ENCODE measurements around the gene OSBPL5. TPM values are rescaled to one million over a fixed set of nuclear protein-coding genes. Genes with fewer than 3 reads are reported as not detected.

The OSBPL5 gene
- polyA plus RNA-seq, 3 donors, result 3.1 to 30.3 (median 6.8) TPM

DNA sequence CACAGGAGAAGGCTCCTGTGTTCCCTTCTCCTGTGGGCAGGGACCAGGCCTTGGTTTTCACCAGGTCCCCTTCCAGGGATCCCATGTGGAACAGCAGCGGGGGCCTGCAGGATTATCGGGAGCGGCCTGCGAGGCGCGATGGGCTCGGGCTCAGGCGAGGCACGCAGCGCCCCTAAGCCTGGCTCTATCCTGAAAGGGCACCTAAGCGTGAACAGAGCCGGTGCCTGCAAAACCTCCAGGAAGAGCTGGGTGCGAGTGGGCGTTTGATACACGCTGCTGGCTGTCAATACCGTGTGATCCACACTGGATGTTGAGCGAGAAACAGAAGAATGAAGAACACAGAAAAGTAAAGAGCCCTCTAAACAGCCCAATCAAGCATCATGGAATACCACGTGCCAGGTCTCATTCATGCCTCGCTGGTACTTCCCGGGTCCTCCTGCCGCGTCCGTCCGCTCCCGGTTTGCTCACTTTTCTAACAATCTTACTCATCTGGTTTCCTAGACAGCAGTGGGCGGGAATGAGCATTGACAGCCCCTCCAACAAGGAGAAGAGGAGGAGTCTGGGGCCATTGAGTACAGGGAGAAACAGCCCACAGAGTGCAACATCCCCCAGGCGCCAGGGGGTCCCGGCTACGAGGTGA lies 12.5 kb downstream of the OSBPL5 start:
- Histone ChIP-seq H3K27ac (ENCODE audit: low read depth in 1 of 2, low read length in 2 of 2) (peak overlapping the region in 1 of 2 donors; percentile 65), H3K9ac (ENCODE audit: insufficient read depth, low read length, poor library complexity, severe bottlenecking) (no peak overlapping the region), H3K79me2 (ENCODE audit: insufficient read depth, low read length) (peaks cover 100% of the 10 kb centered on the region), H3K4me3 (replicated peaks in 1 of 3; ENCODE audit: low read depth in 2 of 3, low read length in 3 of 3) (no peak overlapping the region), H3K36me3 (replicated peaks in 1 of 2; ENCODE audit: control insufficient read depth in 1 of 2, insufficient read depth in 2 of 2, low read length in 2 of 2) (peaks cover under 1 to 41% of the 10 kb centered on the region in 2 donors), H3K4me2 (replicated peaks; ENCODE audit: extremely low read depth, low read length, poor library complexity, severe bottlenecking) (no peak overlapping the region), H3K27me3 (ENCODE audit: control insufficient read depth in 2 of 2, insufficient read depth in 2 of 2, low read length in 2 of 2) (no peaks in the 10 kb centered on the region), H3K9me3 (replicated peaks in 1 of 2; ENCODE audit: control insufficient read depth in 1 of 2, insufficient read depth in 1 of 2, low read length in 2 of 2) (no peaks in the 10 kb centered on the region), H3K4me1 (ENCODE audit: control insufficient read depth in 1 of 2, insufficient read depth in 2 of 2, low read length in 2 of 2) (peaks cover 48 to 49% of the 10 kb centered on the region in 2 donors), H2AFZ (ENCODE audit: insufficient read depth, low read depth, low read length, poor library complexity, severe bottlenecking) (no peak overlapping the region), H4K20me1 (ENCODE audit: insufficient read depth, low read length) (peaks cover 98% of the 10 kb centered on the region)
- no peak overlapping the region for H3K4me3 Mint-ChIP-seq
- H3K4me1 Mint-ChIP-seq, result peaks cover 59% of the 10 kb centered on the region
- TF ChIP-seq, protein P1, sequence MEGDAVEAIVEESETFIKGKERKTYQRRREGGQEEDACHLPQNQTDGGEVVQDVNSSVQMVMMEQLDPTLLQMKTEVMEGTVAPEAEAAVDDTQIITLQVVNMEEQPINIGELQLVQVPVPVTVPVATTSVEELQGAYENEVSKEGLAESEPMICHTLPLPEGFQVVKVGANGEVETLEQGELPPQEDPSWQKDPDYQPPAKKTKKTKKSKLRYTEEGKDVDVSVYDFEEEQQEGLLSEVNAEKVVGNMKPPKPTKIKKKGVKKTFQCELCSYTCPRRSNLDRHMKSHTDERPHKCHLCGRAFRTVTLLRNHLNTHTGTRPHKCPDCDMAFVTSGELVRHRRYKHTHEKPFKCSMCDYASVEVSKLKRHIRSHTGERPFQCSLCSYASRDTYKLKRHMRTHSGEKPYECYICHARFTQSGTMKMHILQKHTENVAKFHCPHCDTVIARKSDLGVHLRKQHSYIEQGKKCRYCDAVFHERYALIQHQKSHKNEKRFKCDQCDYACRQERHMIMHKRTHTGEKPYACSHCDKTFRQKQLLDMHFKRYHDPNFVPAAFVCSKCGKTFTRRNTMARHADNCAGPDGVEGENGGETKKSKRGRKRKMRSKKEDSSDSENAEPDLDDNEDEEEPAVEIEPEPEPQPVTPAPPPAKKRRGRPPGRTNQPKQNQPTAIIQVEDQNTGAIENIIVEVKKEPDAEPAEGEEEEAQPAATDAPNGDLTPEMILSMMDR (IDR thresholded peaks at IDR 0.05), result no peak
- H3K27me3 Mint-ChIP-seq (ENCODE audit: low read depth in 3 of 3), result no peaks in the 10 kb centered on the region
- H3K36me3 Mint-ChIP-seq, result peaks cover 27 to 39% of the 10 kb centered on the region in 2 donors
- peak overlapping the region in 4 of 7 donors; percentile 9 to 78 (median 44) for H3K27ac Mint-ChIP-seq
- DNase-seq, result no peak
- 91% methylated on average over 18 of the region's 29 CpGs for WGBS (ENCODE audit: insufficient coverage)
- intact Hi-C loops (cut with micrococcal nuclease), result no loop called here
- H3K9me3 Mint-ChIP-seq, result peaks cover 0 to 2% (median 0%) of the 10 kb centered on the region in 7 donors

DNA sequence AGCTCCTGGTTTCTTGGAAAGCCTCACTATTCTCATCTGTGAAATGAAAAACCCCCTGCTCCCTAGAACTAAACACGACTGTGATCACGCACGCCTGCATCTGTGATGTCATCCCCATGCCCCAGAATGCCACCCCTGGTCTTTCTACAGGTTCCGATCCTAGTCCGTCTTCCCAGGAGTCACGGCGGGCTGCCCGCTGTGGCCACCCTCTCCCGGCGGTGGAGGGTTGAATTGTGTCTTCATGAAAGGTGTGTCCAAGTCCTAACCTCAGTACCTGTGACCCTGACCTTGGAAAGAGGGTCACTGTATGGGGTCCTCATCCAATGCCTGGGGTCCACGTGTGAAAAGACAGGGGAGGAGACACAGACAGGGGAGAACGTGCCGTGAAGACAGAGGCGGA lies 14.4 kb downstream of the OSBPL5 start:
- Histone ChIP-seq H3K79me2 (ENCODE audit: insufficient read depth, low read length) (peaks cover 99% of the 10 kb centered on the region), H3K27me3 (ENCODE audit: control insufficient read depth in 2 of 2, insufficient read depth in 2 of 2, low read length in 2 of 2) (no peaks in the 10 kb centered on the region), H3K36me3 (replicated peaks in 1 of 2; ENCODE audit: control insufficient read depth in 1 of 2, insufficient read depth in 2 of 2, low read length in 2 of 2) (peaks cover 11 to 52% of the 10 kb centered on the region in 2 donors), H3K4me2 (replicated peaks; ENCODE audit: extremely low read depth, low read length, poor library complexity, severe bottlenecking) (no peak overlapping the region), H3K4me3 (replicated peaks in 1 of 3; ENCODE audit: low read depth in 2 of 3, low read length in 3 of 3) (no peak overlapping the region), H3K9ac (ENCODE audit: insufficient read depth, low read length, poor library complexity, severe bottlenecking) (no peak overlapping the region), H4K20me1 (ENCODE audit: insufficient read depth, low read length) (peaks cover 97% of the 10 kb centered on the region), H2AFZ (ENCODE audit: insufficient read depth, low read depth, low read length, poor library complexity, severe bottlenecking) (no peak overlapping the region), H3K27ac (ENCODE audit: low read depth in 1 of 2, low read length in 2 of 2) (no peak overlapping the region), H3K4me1 (ENCODE audit: control insufficient read depth in 1 of 2, insufficient read depth in 2 of 2, low read length in 2 of 2) (peaks cover 29 to 30% of the 10 kb centered on the region in 2 donors), H3K9me3 (replicated peaks in 1 of 2; ENCODE audit: control insufficient read depth in 1 of 2, insufficient read depth in 1 of 2, low read length in 2 of 2) (no peaks in the 10 kb centered on the region)
- intact Hi-C loops (cut with micrococcal nuclease), result no loop called here
- Mint-ChIP-seq H3K4me1 (peaks cover 41% of the 10 kb centered on the region), H3K36me3 (peaks cover 31 to 47% of the 10 kb centered on the region in 2 donors), H3K4me3 (no peak overlapping the region), H3K27ac (peak overlapping the region in 1 of 7 donors; percentile 2), H3K27me3 (ENCODE audit: low read depth in 3 of 3) (no peaks in the 10 kb centered on the region), H3K9me3 (peaks cover 0 to 2% (median 0%) of the 10 kb centered on the region in 7 donors)
- TF ChIP-seq, protein P1 (IDR thresholded peaks at IDR 0.05), result no peak
- WGBS (ENCODE audit: insufficient coverage), result 98% methylated on average over 8 of the region's 14 CpGs
- DNase-seq, result no peak
